Measurements from ENCODE around the gene SERTAD1.
"Not testable (repeated sequence)": the region's sequence is repeated elsewhere in the genome, so short reads cannot be mapped to it uniquely, and the experiment has no call there.

SERTAD1 gene

GRCh38 chr19:40431698-40432097, 5.9 kb upstream of the SERTAD1 start:
- peaks cover 16% of the 10 kb centered on the region for H3K4me1 ChIP-seq
- H3K9me3 ChIP-seq (ENCODE audit: control insufficient read depth, low read length): no peaks in the 10 kb centered on the region
- no peak overlapping the region for H3K9ac ChIP-seq
- H3K4me2 ChIP-seq (ENCODE audit: low read length): no peak overlapping the region
- peak overlapping the region; percentile 100 for H3K27ac ChIP-seq
- no peak overlapping the region for H2AFZ ChIP-seq
- no peaks in the 10 kb centered on the region for H3K27me3 ChIP-seq (ENCODE audit: control insufficient read depth, insufficient read depth, low read length)
- no peaks in the 10 kb centered on the region for H3K79me2 ChIP-seq
- no peak for TF ChIP-seq CTCF (IDR thresholded peaks at IDR 0.05)
- no peak overlapping the region for H3K4me3 ChIP-seq (ENCODE audit: low read depth, low read length)
- H3K36me3 ChIP-seq (ENCODE audit: control insufficient read depth, insufficient read depth, low read length): no peaks in the 10 kb centered on the region

- H2AFZ ChIP-seq; H3K27me3 ChIP-seq (ENCODE audit: control insufficient read depth, insufficient read depth, low read length); H3K79me2 ChIP-seq; H3K27ac ChIP-seq; H3K4me3 ChIP-seq (ENCODE audit: low read depth, low read length); H3K4me2 ChIP-seq (ENCODE audit: low read length); H3K9ac ChIP-seq; H3K9me3 ChIP-seq (ENCODE audit: control insufficient read depth, low read length); H3K36me3 ChIP-seq (ENCODE audit: control insufficient read depth, insufficient read depth, low read length): not testable (repeated sequence)
- peaks cover 16% of the 10 kb centered on the region for H3K4me1 ChIP-seq
These were observed 4.5 kb upstream of the SERTAD1 start for GRCh38 chr19:40430242-40430641.

- not testable (repeated sequence) for H3K27ac ChIP-seq; H3K4me3 ChIP-seq (ENCODE audit: low read depth, low read length); H3K36me3 ChIP-seq (ENCODE audit: control insufficient read depth, insufficient read depth, low read length); H3K4me2 ChIP-seq (ENCODE audit: low read length); H3K27me3 ChIP-seq (ENCODE audit: control insufficient read depth, insufficient read depth, low read length); H3K79me2 ChIP-seq; H3K9me3 ChIP-seq (ENCODE audit: control insufficient read depth, low read length); H3K9ac ChIP-seq; H2AFZ ChIP-seq
- peaks cover 12% of the 10 kb centered on the region for H3K4me1 ChIP-seq
These were observed 2.4 kb upstream of the SERTAD1 start for GRCh38 chr19:40428197-40428596.

- Histone ChIP-seq H2AFZ (peak overlapping the region; percentile 97), H3K27ac (peak overlapping the region; percentile 99), H3K79me2 (peaks cover 8% of the 10 kb centered on the region), H3K4me1 (peaks cover 10% of the 10 kb centered on the region), H3K27me3 (ENCODE audit: control insufficient read depth, insufficient read depth, low read length) (no peaks in the 10 kb centered on the region), H3K36me3 (ENCODE audit: control insufficient read depth, insufficient read depth, low read length) (no peaks in the 10 kb centered on the region), H3K9me3 (ENCODE audit: control insufficient read depth, low read length) (no peaks in the 10 kb centered on the region), H3K4me2 (ENCODE audit: low read length) (peak overlapping the region; percentile 98), H3K4me3 (ENCODE audit: low read depth, low read length) (peak overlapping the region; percentile 77), H3K9ac (peak overlapping the region; percentile 99)
- no peak for TF ChIP-seq CTCF (IDR thresholded peaks at IDR 0.05)
These were observed 949 bp downstream of the SERTAD1 start for GRCh38 chr19:40424637-40425449.

GRCh38 chr19:40423938-40424337, 1.9 kb downstream of the SERTAD1 start:
- no peaks in the 10 kb centered on the region for H3K27me3 ChIP-seq (ENCODE audit: control insufficient read depth, insufficient read depth, low read length)
- H3K4me3 ChIP-seq (ENCODE audit: low read depth, low read length): no peak overlapping the region
- H3K79me2 ChIP-seq: peaks cover 8% of the 10 kb centered on the region
- no peaks in the 10 kb centered on the region for H3K9me3 ChIP-seq (ENCODE audit: control insufficient read depth, low read length)
- H2AFZ ChIP-seq: no peak overlapping the region
- H3K4me1 ChIP-seq: peaks cover 10% of the 10 kb centered on the region
- no peaks in the 10 kb centered on the region for H3K36me3 ChIP-seq (ENCODE audit: control insufficient read depth, insufficient read depth, low read length)
- no peak overlapping the region for H3K4me2 ChIP-seq (ENCODE audit: low read length)
- H3K27ac ChIP-seq: no peak overlapping the region
- no peak overlapping the region for H3K9ac ChIP-seq
- no peak for TF ChIP-seq CTCF (IDR thresholded peaks at IDR 0.05)

All from parathyroid adenoma (tissue), 2 donors.